ENCODE results near the gene ATP11C.
"Not testable (repeated sequence)": the region's sequence is repeated elsewhere in the genome, so short reads cannot be mapped to it uniquely, and the experiment has no call there.

Gene ATP11C

DNA sequence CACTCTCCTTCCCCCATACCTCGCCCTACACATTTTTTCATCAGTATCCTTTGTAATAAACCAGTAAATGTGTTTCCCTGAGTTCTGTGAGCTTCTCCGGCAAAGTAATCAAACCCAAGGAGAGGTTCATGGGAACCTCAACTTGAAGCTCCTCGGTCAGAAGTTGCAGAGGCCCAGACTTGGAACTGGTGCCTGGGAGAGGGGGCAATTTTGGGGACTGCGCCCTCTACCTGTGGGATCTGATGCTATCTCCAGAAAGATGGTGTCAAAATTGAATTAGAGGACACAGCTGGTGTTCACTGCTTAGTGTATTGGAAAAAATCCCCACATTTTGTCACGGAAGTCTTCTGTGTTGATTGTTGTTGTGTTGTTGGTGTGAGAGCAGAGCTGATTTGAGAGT, 70.6 kb downstream of the ATP11C start:
- no peak for DNase-seq (ENCODE audit: low read depth, low spot score)

- not testable (repeated sequence) for DNase-seq (ENCODE audit: low read depth, low spot score)
These were observed 76.0 kb downstream of the ATP11C start for GRCh38 chrX:139856826-139857225.

GRCh38 chrX:139851730-139852129, 81.1 kb downstream of the ATP11C start:
- DNase-seq (ENCODE audit: low read depth, low spot score) = no peak

- DNase-seq (ENCODE audit: low read depth, low spot score) = no peak
These were observed 81.9 kb downstream of the ATP11C start for GRCh38 chrX:139850968-139851367.

GRCh38 chrX:139844884-139845283, 88.0 kb downstream of the ATP11C start:
- no peak for DNase-seq (ENCODE audit: low read depth, low spot score)

- no peak for DNase-seq (ENCODE audit: low read depth, low spot score)
These were observed 88.7 kb downstream of the ATP11C start for GRCh38 chrX:139844163-139844562.

DNA sequence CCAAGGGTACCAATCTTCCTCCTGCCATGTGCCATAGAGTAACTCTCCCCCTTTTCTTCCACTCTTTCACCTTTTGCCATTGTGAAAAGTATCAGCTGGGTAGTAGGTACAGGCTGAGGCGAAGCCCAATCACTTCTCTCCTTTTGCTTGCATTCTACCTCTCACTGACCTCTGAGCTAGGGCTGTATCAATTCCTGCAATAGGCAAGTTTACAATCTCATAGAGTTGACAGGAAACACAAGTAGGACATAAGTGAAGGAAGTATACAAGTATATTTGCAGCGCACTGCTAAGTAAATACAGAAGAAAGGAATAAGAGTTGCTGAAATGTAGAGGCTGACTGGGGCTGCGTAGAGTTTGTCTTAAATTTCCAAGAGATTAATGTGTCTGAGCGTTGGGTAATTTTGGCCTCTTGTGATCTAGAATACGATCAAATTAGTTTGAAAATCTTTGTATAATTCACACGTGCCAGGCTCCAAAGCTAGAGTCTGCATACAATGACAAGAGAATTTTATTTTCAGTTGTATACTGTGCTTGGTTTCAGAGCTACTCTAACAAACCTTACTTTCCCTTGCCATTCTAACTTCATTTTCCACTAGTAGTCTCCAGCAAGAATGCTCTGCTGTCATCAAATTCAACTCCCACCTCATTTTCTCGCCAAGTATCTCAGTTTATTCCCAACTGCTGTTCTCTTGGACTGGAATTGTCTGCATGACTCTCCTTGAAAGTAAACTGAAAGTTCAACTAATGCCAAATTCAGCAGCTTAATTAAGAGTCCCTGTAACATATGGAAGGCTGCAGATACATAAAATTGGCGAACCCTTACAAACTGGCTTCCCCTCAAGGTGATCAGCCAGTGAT, 90.3 kb downstream of the ATP11C start:
- DNase-seq (ENCODE audit: low read depth, low spot score) = no peak

GRCh38 chrX:139836335-139836734, 96.5 kb downstream of the ATP11C start:
- DNase-seq (ENCODE audit: low read depth, low spot score) = not testable (repeated sequence)

GRCh38 chrX:139834879-139835278, 98.0 kb downstream of the ATP11C start:
- no peak for DNase-seq (ENCODE audit: low read depth, low spot score)

DNA sequence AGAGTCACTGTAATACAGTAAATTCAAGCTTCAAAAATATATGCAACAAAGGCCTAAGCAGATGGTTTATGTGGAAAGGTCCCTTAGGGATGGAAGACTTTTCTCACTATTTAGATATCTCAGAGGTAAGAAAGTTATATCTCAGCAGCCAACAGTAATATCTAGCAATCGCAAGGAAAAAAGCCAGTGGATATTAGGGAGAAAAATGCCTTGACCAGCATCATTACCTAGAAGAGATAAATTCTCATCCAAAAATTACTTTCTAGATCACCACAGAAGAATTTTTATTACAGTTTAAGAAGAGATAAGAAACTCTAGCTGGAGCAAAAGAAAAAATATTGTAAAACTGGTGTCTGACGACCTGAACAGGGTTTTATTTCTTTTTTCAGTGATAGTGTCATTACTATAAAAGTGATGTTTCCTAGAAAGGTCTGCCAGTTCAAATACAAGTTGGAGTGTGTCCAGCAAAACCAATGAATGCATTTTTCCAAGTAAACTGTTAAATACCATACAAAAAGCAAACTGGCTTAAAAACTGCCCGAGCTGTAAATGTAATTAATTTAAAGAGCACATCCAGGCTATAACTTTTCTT, 100.0 kb downstream of the ATP11C start:
- no peak for DNase-seq (ENCODE audit: low read depth, low spot score)

GRCh38 chrX:139831675-139832456, 101.0 kb downstream of the ATP11C start:
- no peak for DNase-seq (ENCODE audit: low read depth, low spot score)

- DNase-seq (ENCODE audit: low read depth, low spot score) = no peak
These were observed 101.8 kb downstream of the ATP11C start for GRCh38 chrX:139831017-139831416.

DNA sequence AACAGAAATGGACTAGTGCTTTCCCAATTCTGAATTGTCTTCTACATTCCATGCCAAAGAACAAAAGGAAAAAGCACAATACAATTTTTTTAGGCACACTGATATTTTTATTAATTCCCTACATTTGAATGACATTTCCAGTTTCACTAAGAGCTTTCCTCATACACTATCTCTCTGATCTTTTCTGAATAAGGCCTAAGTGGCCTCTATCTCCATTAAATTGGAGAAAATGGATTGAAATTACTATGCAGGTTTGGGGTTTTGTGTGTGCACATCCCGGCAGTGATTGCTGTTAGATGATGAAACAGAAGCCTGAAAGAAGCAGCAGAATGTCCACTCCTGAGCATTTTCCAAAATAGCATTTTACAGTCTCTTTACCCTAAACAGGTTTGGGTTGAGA, 104.0 kb downstream of the ATP11C start:
- no peak for DNase-seq (ENCODE audit: low read depth, low spot score)

GRCh38 chrX:139828033-139828432, 104.8 kb downstream of the ATP11C start:
- no peak for DNase-seq (ENCODE audit: low read depth, low spot score)

- no peak for DNase-seq (ENCODE audit: low read depth, low spot score)
These were observed 106.5 kb downstream of the ATP11C start for GRCh38 chrX:139826065-139827044.

- no peak for DNase-seq (ENCODE audit: low read depth, low spot score)
These were observed 107.2 kb downstream of the ATP11C start for GRCh38 chrX:139825618-139826017.

GRCh38 chrX:139823806-139824205, 109.0 kb downstream of the ATP11C start:
- no peak for DNase-seq (ENCODE audit: low read depth, low spot score)

GRCh38 chrX:139820358-139820984, 112.4 kb downstream of the ATP11C start:
- DNase-seq (ENCODE audit: low read depth, low spot score) = no peak

DNA sequence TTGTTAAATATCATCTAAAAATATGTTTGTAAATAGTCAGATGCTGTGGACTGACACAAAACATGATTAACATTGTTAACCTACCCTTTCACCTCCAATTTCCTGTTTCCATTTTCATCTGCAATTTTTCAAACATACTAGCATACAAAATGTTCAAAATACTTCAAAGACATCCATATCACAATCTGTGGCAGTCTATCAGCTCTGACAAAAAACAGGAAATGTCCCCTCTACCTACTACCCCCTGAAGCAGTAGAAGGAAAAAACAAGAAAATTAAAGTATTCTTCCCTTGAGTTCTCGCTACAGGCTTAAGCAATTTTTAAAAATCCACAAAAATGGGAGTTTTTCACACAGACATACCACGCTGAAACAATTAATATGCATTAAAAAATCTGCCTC, 116.6 kb downstream of the ATP11C start:
- no peak for DNase-seq (ENCODE audit: low read depth, low spot score)

DNA sequence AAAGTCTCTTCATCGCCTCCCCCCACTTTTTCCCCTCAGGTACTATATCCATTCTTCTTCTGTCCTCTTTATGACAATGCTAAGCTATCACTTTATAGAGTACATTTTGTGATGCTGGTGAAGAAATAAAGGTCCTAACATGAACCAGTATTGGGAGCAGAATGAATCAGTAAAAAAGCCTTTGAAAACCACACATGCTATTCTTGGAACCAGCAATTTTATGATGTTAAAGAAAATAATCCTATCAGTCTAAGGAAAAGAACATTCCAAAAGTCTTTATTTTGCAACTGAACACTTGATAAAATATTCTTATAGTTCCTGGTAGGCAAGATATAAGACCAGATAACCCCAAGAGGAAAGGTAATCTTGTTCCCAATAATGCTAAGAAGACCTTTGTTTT, 117.1 kb downstream of the ATP11C start:
- no peak for DNase-seq (ENCODE audit: low read depth, low spot score)
